IMR-90 (cell line): ENCODE measurements around the gene FMNL1. TPM values are rescaled to one million over a fixed set of nuclear protein-coding genes. Genes with fewer than 3 reads are reported as not detected.

Experiments used
- ATAC-seq: fragments of 200-7000 bp; cut with Tn5 transposase; 2 replicates; pipeline ENCODE4 v1.9.1; 2020; ENCODE audit warnings: low read depth, mild to moderate bottlenecking, moderate library complexity
- BruUV-seq: library from RNA; stranded (reverse); fragments of 400-500 nt; replicated peaks from 2 replicates; lab custom pipeline; 2021; lab: Mats Ljungman, UMichigan
- CTCF ChIA-PET: fragments of 300-600 bp; formaldehyde crosslinking; extraction: SDS; loops from one replicate; lab custom pipeline; 2021; ENCODE audit warnings: antibody characterized with exemption; lab: Yijun Ruan, JAX
- POLR2A ChIA-PET: fragments of 300-600 bp; sonication (Branson Sonifier 250); formaldehyde crosslinking; loops from one replicate; lab custom pipeline; 2022; ENCODE audit warnings: antibody characterized with exemption; ENCODE audit not compliant: unreplicated experiment; lab: Charles Lee
- DNase-seq: peaks from one replicate; pipeline ENCODE4 v3.0.0; 2013
- H2AFZ ChIP-seq: replicated peaks from 2 replicates; pipeline ENCODE3; 2013; ENCODE audit warnings: low read length, mild to moderate bottlenecking; ENCODE audit not compliant: poor library complexity
- H2AK5ac ChIP-seq: 2 replicates; pipeline ENCODE4 v1.6.1; 2013; ENCODE audit warnings: low read depth, low read length, inconsistent platforms
- H2AK9ac ChIP-seq: replicated peaks from 2 replicates; pipeline ENCODE3; 2013; ENCODE audit warnings: mild to moderate bottlenecking, low read depth, low read length, moderate library complexity; ENCODE audit not compliant: poor library complexity
- H2BK120ac ChIP-seq: 2 replicates; pipeline ENCODE4 v1.6.1; 2013; ENCODE audit warnings: low read depth, low read length, inconsistent platforms
- H2BK15ac ChIP-seq: 3 replicates; pipeline ENCODE4 v1.6.1; 2013; ENCODE audit warnings: low read depth, low read length, inconsistent platforms
- H2BK20ac ChIP-seq: 2 replicates; pipeline ENCODE4 v1.6.1; 2013; ENCODE audit warnings: low read depth, mild to moderate bottlenecking, inconsistent platforms, low read length, moderate library complexity
- H2BK5ac ChIP-seq: 2 replicates; pipeline ENCODE4 v1.6.1; 2013; ENCODE audit warnings: mild to moderate bottlenecking, low read depth, low read length, inconsistent platforms; ENCODE audit not compliant: poor library complexity, severe bottlenecking
- H3K14ac ChIP-seq: replicated peaks from 2 replicates; pipeline ENCODE4 v1.6.1; 2013; ENCODE audit warnings: low read depth, low read length, inconsistent platforms
- H3K18ac ChIP-seq: 2 replicates; pipeline ENCODE4 v1.6.1; 2013; ENCODE audit warnings: low read depth, low read length, control low read depth
- H3K23ac ChIP-seq: 2 replicates; pipeline ENCODE4 v1.6.1; 2013; ENCODE audit warnings: low read depth, low read length, inconsistent platforms
- H3K27ac ChIP-seq: 2 replicates; pipeline ENCODE4 v1.5.1; 2013; ENCODE audit warnings: mild to moderate bottlenecking, control low read depth, low read length; ENCODE audit not compliant: insufficient read depth
- H3K27me3 ChIP-seq: 2 replicates; pipeline ENCODE4 v1.6.1; 2013; ENCODE audit warnings: low read length; ENCODE audit not compliant: control insufficient read depth, insufficient read depth
- H3K36me3 ChIP-seq: 2 replicates; pipeline ENCODE4 v1.6.1; 2013; ENCODE audit warnings: low read length, mixed read lengths; ENCODE audit not compliant: control insufficient read depth, insufficient read depth
- H3K4ac ChIP-seq: 2 replicates; pipeline ENCODE4 v1.6.1; 2013; ENCODE audit warnings: low read depth, low read length, inconsistent platforms
- H3K4me1 ChIP-seq: 2 replicates; pipeline ENCODE4 v1.6.1; 2013; ENCODE audit warnings: low read length, mixed read lengths; ENCODE audit not compliant: control insufficient read depth, insufficient read depth
- H3K4me2 ChIP-seq: 2 replicates; pipeline ENCODE4 v1.6.1; 2013; ENCODE audit warnings: low read depth, mild to moderate bottlenecking, control low read depth, low read length, moderate library complexity
- H3K4me3 ChIP-seq: 2 replicates; pipeline ENCODE4 v1.5.1; 2013; ENCODE audit warnings: low read depth, mild to moderate bottlenecking, control low read depth, low read length, moderate library complexity; ENCODE audit not compliant: insufficient read depth
- H3K56ac ChIP-seq: 2 replicates; pipeline ENCODE4 v1.6.1; 2013; ENCODE audit warnings: low read length, inconsistent platforms; ENCODE audit not compliant: insufficient read depth; ENCODE audit errors: extremely low read depth
- H3K79me1 ChIP-seq, 2 experiments: 2 replicates each; pipeline ENCODE4 v1.6.1; 2013; ENCODE audit warnings: low read length in 2 of 2, inconsistent platforms in 1 of 2, low read depth in 1 of 2
- H3K9ac ChIP-seq: 2 replicates; pipeline ENCODE4 v1.6.1; 2013; ENCODE audit warnings: low read depth, low read length, control low read depth
- H3K9me1 ChIP-seq: 2 replicates; pipeline ENCODE4 v1.6.1; 2013; ENCODE audit warnings: low read length, inconsistent platforms; ENCODE audit not compliant: insufficient read depth
- H3K9me3 ChIP-seq: 2 replicates; pipeline ENCODE4 v1.6.1; 2013; ENCODE audit warnings: low read length; ENCODE audit not compliant: control insufficient read depth, insufficient read depth
- H4K20me1 ChIP-seq: 2 replicates; pipeline ENCODE4 v1.6.1; 2013; ENCODE audit warnings: low read length, inconsistent platforms; ENCODE audit not compliant: insufficient read depth
- H4K5ac ChIP-seq: 2 replicates; pipeline ENCODE4 v1.6.1; 2013; ENCODE audit warnings: mild to moderate bottlenecking, low read depth, low read length, control low read depth
- H4K8ac ChIP-seq, 2 experiments: 2 replicates each; pipeline ENCODE4 v1.6.1; 2013; ENCODE audit warnings: low read depth in 2 of 2, low read length in 2 of 2, control low read depth in 1 of 2, inconsistent platforms in 1 of 2
- H4K91ac ChIP-seq: 2 replicates; pipeline ENCODE4 v1.6.1; 2013; ENCODE audit warnings: low read depth, low read length, inconsistent platforms; ENCODE audit not compliant: insufficient read depth
- CEBPB ChIP-seq: IDR thresholded peaks from 2 replicates; pipeline ENCODE4 v1.6.1; 2012; ENCODE audit warnings: low read depth, low read length, improper control_type of control experiment
- FOS ChIP-seq: fragments of 150-350 bp; IDR thresholded peaks from 2 replicates; pipeline ENCODE4 v1.6.1; 2016; ENCODE audit warnings: low read depth, low read length
- MAFK ChIP-seq: IDR thresholded peaks from 2 replicates; pipeline ENCODE4 v1.6.1; 2012; ENCODE audit warnings: low read depth, low read length, improper control_type of control experiment
- MAZ ChIP-seq: IDR thresholded peaks from 2 replicates; pipeline ENCODE4 v1.6.1; 2012; ENCODE audit warnings: low read depth, mild to moderate bottlenecking, low read length, improper control_type of control experiment, moderate library complexity, borderline replicate concordance
- NFE2L2 ChIP-seq: fragments of 150-350 bp; IDR thresholded peaks from 2 replicates; pipeline ENCODE4 v1.6.1; 2016; ENCODE audit warnings: low read depth, mild to moderate bottlenecking, low read length
- POLR2A ChIP-seq: IDR thresholded peaks from 2 replicates; pipeline ENCODE4 v1.6.1; 2012; ENCODE audit warnings: mild to moderate bottlenecking, low read depth, low read length
- RAD21 ChIP-seq: IDR thresholded peaks from 2 replicates; pipeline ENCODE4 v1.6.1; 2012; ENCODE audit warnings: low read length, improper control_type of control experiment
- RFX5 ChIP-seq: IDR thresholded peaks from 2 replicates; pipeline ENCODE4 v1.8.0; 2012; ENCODE audit warnings: low read depth, mild to moderate bottlenecking, low read length, moderate library complexity
- SMC3 ChIP-seq: fragments of 150-350 bp; IDR thresholded peaks from 2 replicates; pipeline ENCODE4 v1.6.1; 2016; ENCODE audit warnings: low read depth, mild to moderate bottlenecking, antibody characterized with exemption, low read length, moderate library complexity
- WGBS, 2 experiments: methylation state at CpG; one replicate each; pipeline versions ENCODE4 v1.1.5 to v1.1.7; 2013; ENCODE audit warnings: missing lambda C conversion rate in 2 of 2; ENCODE audit not compliant: insufficient read length in 1 of 2; ENCODE audit errors: extremely low coverage in 2 of 2; 5-methylcytosine and 5-hydroxymethylcytosine counted together
- dilution Hi-C: fragments of 300-500 bp; cut with HindIII; formaldehyde crosslinking; loops from one replicate; pipeline ENCODE4 v1.14.3; 2018; ENCODE audit warnings: low sequenced_read_pairs; ENCODE audit not compliant: unreplicated experiment
- in situ Hi-C: fragments of 300-500 bp; cut with MboI; formaldehyde crosslinking; loops from 3 replicates; pipeline ENCODE4 v1.14.3; 2019; ENCODE audit warnings: low sequenced_read_pairs, inconsistent platforms, mixed read lengths
- intact Hi-C: fragments of 100-400 bp; cut with micrococcal nuclease; formaldehyde crosslinking; loops from 2 replicates; pipeline ENCODE4 v1.10.0; 2022
- polyA plus RNA-seq, 3 experiments: library from polyadenylated mRNA; depleted of rRNA; stranded (reverse); fragments of >200 nt; gene quantifications; 2 replicates each; pipeline ENCODE4 v1.2.3, GENCODE V29; 2012; ENCODE audit warnings: low replicate concordance in 1 of 3
- total RNA-seq: library from RNA; depleted of rRNA; stranded (reverse); fragments of >200 nt; gene quantifications from 2 replicates; pipeline ENCODE4 v1.2.3, GENCODE V29; 2012
- TF ChIP-seq, protein P1 (sequence below): fragments of 150-350 bp; IDR thresholded peaks from 2 replicates; pipeline ENCODE4 v1.6.1; 2017; ENCODE audit warnings: mild to moderate bottlenecking, antibody characterized with exemption, low read length, low read depth
- TF ChIP-seq, protein P2 (sequence below): conservative IDR thresholded peaks from 2 replicates; pipeline ENCODE4 v1.5.1; 2012; ENCODE audit warnings: mild to moderate bottlenecking, low read depth, low read length, improper control_type of control experiment

Gene FMNL1
- total and polyA plus RNA-seq, 2 of the 4 experiments (the other 2 are of a cell fraction): 0.36 to 2.3 TPM

DNA sequence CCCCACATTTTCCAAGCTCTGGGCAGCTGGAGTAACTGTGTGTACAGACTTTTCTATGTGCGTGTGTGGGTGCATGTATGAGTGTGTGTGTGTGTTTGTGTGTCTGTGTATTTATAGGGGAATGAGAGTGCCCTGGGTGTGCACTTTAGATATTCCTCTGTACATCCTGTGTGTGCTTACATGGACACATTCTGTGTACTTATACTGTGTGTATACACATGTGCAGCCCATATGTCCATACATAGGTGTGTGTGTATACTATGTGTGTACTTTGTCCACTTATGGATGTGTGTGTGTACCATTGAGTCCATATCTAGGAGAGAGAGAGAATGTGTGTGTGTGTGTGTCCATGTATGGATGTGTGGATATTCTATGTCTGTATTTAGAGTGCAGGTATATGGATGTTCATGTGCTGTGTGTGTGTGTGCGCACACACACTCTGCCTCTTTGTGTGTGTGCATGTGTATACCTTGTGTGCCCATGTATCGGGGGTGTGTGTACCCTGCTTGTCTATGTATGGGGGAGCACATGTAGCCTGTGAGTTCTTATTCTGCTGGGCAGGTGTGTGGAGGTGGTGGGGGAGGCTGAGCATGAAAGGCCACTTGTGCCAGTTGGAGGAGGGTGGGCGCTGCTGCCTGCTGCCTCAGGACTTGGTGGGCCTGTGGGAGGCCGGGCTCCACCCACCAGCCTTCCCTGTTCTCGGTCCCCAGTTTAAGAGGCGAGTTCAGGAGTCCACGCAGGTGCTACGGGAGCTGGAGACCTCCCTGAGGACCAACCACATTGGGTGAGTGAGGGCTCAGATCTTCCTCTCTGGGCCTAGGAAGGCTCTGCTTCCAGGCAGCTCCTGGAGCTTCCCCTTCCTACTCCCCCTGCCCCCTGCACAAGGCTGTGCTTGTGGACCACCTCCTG lies 11.1 kb downstream of the FMNL1 start (continued):
- TF ChIP-seq RFX5 (no peak), NFE2L2 (no peak)

DNA sequence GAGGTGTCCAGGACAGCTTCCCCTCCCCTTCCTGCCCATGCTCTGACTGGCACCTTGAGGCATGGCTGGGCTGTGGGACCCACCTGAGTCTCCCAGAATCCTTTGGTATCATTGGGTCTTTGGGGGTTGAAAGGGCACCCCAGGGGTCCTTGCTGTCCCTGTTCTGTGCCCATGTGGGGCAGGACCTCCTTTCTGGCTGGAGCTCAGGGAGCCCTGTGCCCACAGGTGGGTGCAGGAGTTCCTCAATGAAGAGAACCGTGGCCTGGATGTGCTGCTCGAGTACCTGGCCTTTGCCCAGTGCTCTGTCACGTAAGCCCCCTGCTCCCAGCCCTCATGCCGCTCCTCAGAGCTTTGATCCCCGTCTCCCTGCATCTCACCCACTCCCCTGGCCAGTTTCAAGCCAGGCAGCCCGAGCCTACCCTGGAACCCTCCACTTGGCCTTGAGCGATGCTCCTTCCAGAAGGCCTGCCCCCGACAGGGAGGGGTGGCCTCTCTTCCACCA lies 11.8 kb downstream of the FMNL1 start:
- H3K56ac ChIP-seq: no peak overlapping the region
- no peak overlapping the region for H3K14ac ChIP-seq
- no peak overlapping the region for H3K4me3 ChIP-seq

More for the DNA sequence above, 11.8 kb downstream of the FMNL1 start:
- Histone ChIP-seq H3K4ac (no peak overlapping the region), H2AK5ac (no peak overlapping the region), H3K36me3 (peaks cover 2% of the 10 kb centered on the region; the same call in 1 of the 2 replicates), H3K27ac (no peak overlapping the region), H3K4me2 (no peak overlapping the region), H2BK15ac (no peak overlapping the region), H3K27me3 (no peaks in the 10 kb centered on the region), H2BK20ac (no peak overlapping the region), H2BK120ac (no peak overlapping the region), H3K9ac (no peak overlapping the region), H2AFZ (no peak overlapping the region), H3K9me3 (no peaks in the 10 kb centered on the region), H3K9me1 (peaks cover 21% of the 10 kb centered on the region), H3K4me1 (peaks cover 27% of the 10 kb centered on the region), H3K18ac (no peak overlapping the region), H4K8ac (no peak overlapping the region), H4K20me1 (no peaks in the 10 kb centered on the region), H3K23ac (no peak overlapping the region), H3K79me1 (peaks cover 0 to 10% of the 10 kb centered on the region in 2 experiments; a peak in 3 of 4 replicates), H4K5ac (no peak overlapping the region), H4K91ac (no peak overlapping the region), H2BK5ac (no peak overlapping the region), H2AK9ac (no peak overlapping the region)
- in situ Hi-C loops: no loop called here
- POLR2A ChIA-PET: no interaction called here
- no peak for DNase-seq
- TF ChIP-seq, protein P1, sequence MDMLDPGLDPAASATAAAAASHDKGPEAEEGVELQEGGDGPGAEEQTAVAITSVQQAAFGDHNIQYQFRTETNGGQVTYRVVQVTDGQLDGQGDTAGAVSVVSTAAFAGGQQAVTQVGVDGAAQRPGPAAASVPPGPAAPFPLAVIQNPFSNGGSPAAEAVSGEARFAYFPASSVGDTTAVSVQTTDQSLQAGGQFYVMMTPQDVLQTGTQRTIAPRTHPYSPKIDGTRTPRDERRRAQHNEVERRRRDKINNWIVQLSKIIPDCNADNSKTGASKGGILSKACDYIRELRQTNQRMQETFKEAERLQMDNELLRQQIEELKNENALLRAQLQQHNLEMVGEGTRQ: no peak
- no peak for TF ChIP-seq CEBPB
- TF ChIP-seq SMC3: no peak
- no peak for TF ChIP-seq RFX5
- TF ChIP-seq RAD21: no peak
- TF ChIP-seq MAZ: no peak
- TF ChIP-seq, protein P2, sequence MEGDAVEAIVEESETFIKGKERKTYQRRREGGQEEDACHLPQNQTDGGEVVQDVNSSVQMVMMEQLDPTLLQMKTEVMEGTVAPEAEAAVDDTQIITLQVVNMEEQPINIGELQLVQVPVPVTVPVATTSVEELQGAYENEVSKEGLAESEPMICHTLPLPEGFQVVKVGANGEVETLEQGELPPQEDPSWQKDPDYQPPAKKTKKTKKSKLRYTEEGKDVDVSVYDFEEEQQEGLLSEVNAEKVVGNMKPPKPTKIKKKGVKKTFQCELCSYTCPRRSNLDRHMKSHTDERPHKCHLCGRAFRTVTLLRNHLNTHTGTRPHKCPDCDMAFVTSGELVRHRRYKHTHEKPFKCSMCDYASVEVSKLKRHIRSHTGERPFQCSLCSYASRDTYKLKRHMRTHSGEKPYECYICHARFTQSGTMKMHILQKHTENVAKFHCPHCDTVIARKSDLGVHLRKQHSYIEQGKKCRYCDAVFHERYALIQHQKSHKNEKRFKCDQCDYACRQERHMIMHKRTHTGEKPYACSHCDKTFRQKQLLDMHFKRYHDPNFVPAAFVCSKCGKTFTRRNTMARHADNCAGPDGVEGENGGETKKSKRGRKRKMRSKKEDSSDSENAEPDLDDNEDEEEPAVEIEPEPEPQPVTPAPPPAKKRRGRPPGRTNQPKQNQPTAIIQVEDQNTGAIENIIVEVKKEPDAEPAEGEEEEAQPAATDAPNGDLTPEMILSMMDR: no peak
- no peak for TF ChIP-seq FOS
- TF ChIP-seq MAFK: no peak
- TF ChIP-seq POLR2A: no peak
- WGBS, 2 experiments: 88% methylated on average over 5 of the region's 8 CpGs; no CpG with 5 or more reads in 1 of the 2 experiments
- CTCF ChIA-PET: no interaction called here
- no TSS peak for BruUV-seq
- intact Hi-C loops: no loop called here
- ATAC-seq: no peak
- dilution Hi-C loops: no loop called here
